Karpas-422 (cell line): ENCODE results near the gene C19orf44. TPM values are rescaled to one million over a fixed set of nuclear protein-coding genes. Genes with fewer than 3 reads are reported as not detected.

Source experiments
- DNase-seq: peaks from one replicate; pipeline ENCODE4 v3.0.0-alpha.2; 2015
- H2AFZ ChIP-seq: fragments of 200-600 bp; sonication (generic); 2 replicates; pipeline ENCODE4 v1.6.1; 2014; ENCODE audit warnings: antibody characterized with exemption, low read length, mixed read lengths
- H3K27ac ChIP-seq: fragments of 200-600 bp; sonication (generic); 2 replicates; pipeline ENCODE4 v1.5.1; 2014; ENCODE audit warnings: mild to moderate bottlenecking, low read length, moderate library complexity
- H3K27me3 ChIP-seq: fragments of 200-600 bp; sonication (generic); 2 replicates; pipeline ENCODE4 v1.6.1; 2014; ENCODE audit warnings: low read length, mixed read lengths
- H3K36me3 ChIP-seq: fragments of 200-600 bp; sonication (generic); 2 replicates; pipeline ENCODE4 v1.6.1; 2014; ENCODE audit warnings: low read length, mixed read lengths; ENCODE audit not compliant: insufficient read depth
- H3K4me1 ChIP-seq: fragments of 200-600 bp; sonication (generic); 2 replicates; pipeline ENCODE4 v1.6.1; 2014; ENCODE audit warnings: mild to moderate bottlenecking, low read length, mixed read lengths
- H3K4me2 ChIP-seq: fragments of 200-600 bp; sonication (generic); 2 replicates; pipeline ENCODE4 v1.6.1; 2014; ENCODE audit warnings: low read length, low read depth, mild to moderate bottlenecking; ENCODE audit not compliant: poor library complexity, severe bottlenecking
- H3K4me3 ChIP-seq: fragments of 200-600 bp; sonication (generic); 2 replicates; pipeline ENCODE4 v1.5.1; 2014; ENCODE audit warnings: mild to moderate bottlenecking, antibody characterized with exemption, low read length, mixed read lengths
- H3K79me2 ChIP-seq: fragments of 200-600 bp; sonication (generic); 2 replicates; pipeline ENCODE4 v1.6.1; 2014; ENCODE audit warnings: mild to moderate bottlenecking, low read length, mixed read lengths
- H3K9ac ChIP-seq: fragments of 200-600 bp; sonication (generic); 2 replicates; pipeline ENCODE4 v1.6.0; 2014; ENCODE audit warnings: low read length
- H3K9me2 ChIP-seq: fragments of 200-600 bp; sonication (generic), shearing (Covaris generic); replicated peaks from 2 replicates; pipeline ENCODE4 v1.6.0; 2014; ENCODE audit warnings: mild to moderate bottlenecking, low read length, moderate library complexity; ENCODE audit not compliant: insufficient read depth
- H3K9me3 ChIP-seq: fragments of 300-700, 200-600 bp; sonication (generic); 2 replicates; pipeline ENCODE4 v1.6.1; 2014; ENCODE audit warnings: low read length, mixed read lengths
- H4K20me1 ChIP-seq: fragments of 200-600 bp; sonication (generic); 2 replicates; pipeline ENCODE4 v1.6.1; 2014; ENCODE audit warnings: mild to moderate bottlenecking, antibody characterized with exemption, low read length, low read depth; ENCODE audit not compliant: insufficient read depth
- total RNA-seq: library from RNA; depleted of rRNA; stranded (reverse); fragments of >200 nt; shearing (Covaris generic); gene quantifications from 2 replicates; pipeline ENCODE4 v1.2.3, GENCODE V29; 2014; ENCODE audit warnings: low replicate concordance

C19orf44 gene
- total RNA-seq, 1 experiment from 2014 or later, result 4.7 TPM

- Histone ChIP-seq H3K36me3 (peaks cover 43% of the 10 kb centered on the region), H3K4me2 (no peak overlapping the region), H3K9ac (no peak overlapping the region), H4K20me1 (peaks cover 36% of the 10 kb centered on the region), H3K79me2 (no peaks in the 10 kb centered on the region), H3K9me3 (no peaks in the 10 kb centered on the region), H3K4me3 (no peak overlapping the region), H2AFZ (no peak overlapping the region), H3K9me2 (no peaks in the 10 kb centered on the region), H3K4me1 (peaks cover 1% of the 10 kb centered on the region; the same call in 1 of the 2 replicates), H3K27ac (no peak overlapping the region), H3K27me3 (no peaks in the 10 kb centered on the region)
- no peak for DNase-seq
Observed at GRCh38 chr19:16520074-16520973, 24.1 kb downstream of the C19orf44 start.

GRCh38 chr19:16520986-16521624, 24.9 kb downstream of the C19orf44 start:
- no peaks in the 10 kb centered on the region for H3K79me2 ChIP-seq
- H3K9ac ChIP-seq, result no peak overlapping the region
- DNase-seq, result no peak
- no peak overlapping the region for H3K4me3 ChIP-seq
- no peak overlapping the region for H2AFZ ChIP-seq
- H3K4me2 ChIP-seq, result no peak overlapping the region
- no peaks in the 10 kb centered on the region for H3K9me2 ChIP-seq
- H3K9me3 ChIP-seq, result no peaks in the 10 kb centered on the region
- H4K20me1 ChIP-seq, result peaks cover 36% of the 10 kb centered on the region
- H3K27me3 ChIP-seq, result no peaks in the 10 kb centered on the region
- peaks cover 46% of the 10 kb centered on the region for H3K36me3 ChIP-seq
- no peaks in the 10 kb centered on the region for H3K4me1 ChIP-seq
- no peak overlapping the region for H3K27ac ChIP-seq

- DNase-seq, result no peak
- Histone ChIP-seq H3K9me3 (no peaks in the 10 kb centered on the region), H3K9ac (no peak overlapping the region)
Observed at GRCh38 chr19:16521715-16522289, 25.6 kb downstream of the C19orf44 start.

GRCh38 chr19:16522559-16523377, 26.6 kb downstream of the C19orf44 start:
- peaks cover 33% of the 10 kb centered on the region for H4K20me1 ChIP-seq
- H3K9ac ChIP-seq, result no peak overlapping the region
- peaks cover 5% of the 10 kb centered on the region; the same call in 1 of the 2 replicates for H3K79me2 ChIP-seq
- no peak overlapping the region for H3K27ac ChIP-seq
- H3K4me2 ChIP-seq, result no peak overlapping the region
- no peaks in the 10 kb centered on the region for H3K27me3 ChIP-seq
- no peak overlapping the region for H3K4me3 ChIP-seq
- no peak for DNase-seq
- H3K9me3 ChIP-seq, result no peaks in the 10 kb centered on the region
- no peaks in the 10 kb centered on the region for H3K9me2 ChIP-seq
- peaks cover 47% of the 10 kb centered on the region for H3K36me3 ChIP-seq
- H2AFZ ChIP-seq, result no peak overlapping the region
- H3K4me1 ChIP-seq, result no peaks in the 10 kb centered on the region

More at GRCh38 chr19:16521715-16522289, 25.6 kb downstream of the C19orf44 start:
- Histone ChIP-seq H3K27ac (no peak overlapping the region), H4K20me1 (peaks cover 31% of the 10 kb centered on the region), H3K36me3 (peaks cover 44% of the 10 kb centered on the region), H3K79me2 (no peaks in the 10 kb centered on the region), H3K4me3 (no peak overlapping the region), H3K9me2 (no peaks in the 10 kb centered on the region), H3K27me3 (no peaks in the 10 kb centered on the region), H3K4me1 (no peaks in the 10 kb centered on the region), H2AFZ (no peak overlapping the region), H3K4me2 (no peak overlapping the region)

GRCh38 chr19:16524991-16525734, 29.0 kb downstream of the C19orf44 start:
- no peak overlapping the region for H3K4me2 ChIP-seq
- no peak overlapping the region for H2AFZ ChIP-seq
- no peaks in the 10 kb centered on the region for H3K9me2 ChIP-seq
- H3K36me3 ChIP-seq, result peaks cover 43% of the 10 kb centered on the region
- H3K27ac ChIP-seq, result no peak overlapping the region
- no peak for DNase-seq
- H3K4me1 ChIP-seq, result no peaks in the 10 kb centered on the region
- no peaks in the 10 kb centered on the region for H3K27me3 ChIP-seq
- H3K79me2 ChIP-seq, result peaks cover 8% of the 10 kb centered on the region; the same call in 1 of the 2 replicates
- no peak overlapping the region for H3K4me3 ChIP-seq
- H3K9me3 ChIP-seq, result no peaks in the 10 kb centered on the region
- H3K9ac ChIP-seq, result no peak overlapping the region
- H4K20me1 ChIP-seq, result peaks cover 31% of the 10 kb centered on the region

- H3K79me2 ChIP-seq, result peaks cover 8% of the 10 kb centered on the region; the same call in 1 of the 2 replicates
- no peak overlapping the region for H3K4me2 ChIP-seq
- H2AFZ ChIP-seq, result no peak overlapping the region
- peaks cover 43% of the 10 kb centered on the region for H3K36me3 ChIP-seq
- no peak overlapping the region for H3K9ac ChIP-seq
- H3K27me3 ChIP-seq, result no peaks in the 10 kb centered on the region
- no peak overlapping the region for H3K4me3 ChIP-seq
- no peaks in the 10 kb centered on the region for H3K9me2 ChIP-seq
- no peaks in the 10 kb centered on the region for H3K9me3 ChIP-seq
- H3K27ac ChIP-seq, result no peak overlapping the region
- no peak for DNase-seq
- H4K20me1 ChIP-seq, result peaks cover 25% of the 10 kb centered on the region
- H3K4me1 ChIP-seq, result no peaks in the 10 kb centered on the region
Observed at GRCh38 chr19:16525751-16526481, 29.7 kb downstream of the C19orf44 start.

- Histone ChIP-seq H3K9ac (no peak overlapping the region), H3K4me2 (no peak overlapping the region), H3K9me3 (no peaks in the 10 kb centered on the region), H3K9me2 (no peaks in the 10 kb centered on the region), H2AFZ (no peak overlapping the region), H4K20me1 (peaks cover 27% of the 10 kb centered on the region), H3K27me3 (no peaks in the 10 kb centered on the region), H3K36me3 (peaks cover 39% of the 10 kb centered on the region), H3K4me1 (no peaks in the 10 kb centered on the region), H3K27ac (no peak overlapping the region), H3K79me2 (peaks cover 8% of the 10 kb centered on the region; the same call in 1 of the 2 replicates), H3K4me3 (no peak overlapping the region)
- no peak for DNase-seq
Observed at GRCh38 chr19:16527334-16527935, 31.2 kb downstream of the C19orf44 start.
